Activated CD4-positive, alpha-beta T cell treated with anti-CD3 and anti-CD28 coated beads, Interleukin-2, amount 10 ng/mL, durations not matched to agents 24 days and 14 days (primary cell): ENCODE results near the gene FBXL17. TPM values are rescaled to one million over a fixed set of nuclear protein-coding genes. Genes with fewer than 3 reads are reported as not detected.

ENCODE experiments used
- DNase-seq: peaks from one replicate; pipeline ENCODE4 v3.0.0; 2022
- H3K27ac Mint-ChIP-seq: one replicate; pipeline ENCODE4 v1.8.0; 2022; ENCODE audit warnings: mild to moderate bottlenecking, mixed read lengths
- H3K27me3 Mint-ChIP-seq: one replicate; pipeline ENCODE4 v1.8.0; 2022; ENCODE audit warnings: mixed read lengths
- H3K36me3 Mint-ChIP-seq: one replicate; pipeline ENCODE4 v1.8.0; 2022; ENCODE audit warnings: low read depth, mild to moderate bottlenecking, mixed read lengths
- H3K4me1 Mint-ChIP-seq: one replicate; pipeline ENCODE4 v1.8.0; 2021; ENCODE audit warnings: mixed read lengths
- H3K4me3 Mint-ChIP-seq: one replicate; pipeline ENCODE4 v1.8.0; 2022; ENCODE audit warnings: mild to moderate bottlenecking, moderate library complexity, mixed read lengths
- H3K9me3 Mint-ChIP-seq: one replicate; pipeline ENCODE4 v1.8.0; 2021; ENCODE audit warnings: mixed read lengths
- intact Hi-C: fragments of 100-400 bp; cut with micrococcal nuclease; formaldehyde crosslinking; loops from one replicate; pipeline ENCODE4 v1.15.1; 2023
- total RNA-seq: library from RNA; stranded (reverse); gene quantifications from 2 replicates; pipeline ENCODE4 v1.2.3, GENCODE V29; 2022

The FBXL17 gene
- total RNA-seq, 1 donor from 2014 or later: 7.5 TPM

GRCh38 chr5:108124596-108124995, 257.3 kb downstream of the FBXL17 start:
- H3K36me3 Mint-ChIP-seq: no peaks in the 10 kb centered on the region

DNA sequence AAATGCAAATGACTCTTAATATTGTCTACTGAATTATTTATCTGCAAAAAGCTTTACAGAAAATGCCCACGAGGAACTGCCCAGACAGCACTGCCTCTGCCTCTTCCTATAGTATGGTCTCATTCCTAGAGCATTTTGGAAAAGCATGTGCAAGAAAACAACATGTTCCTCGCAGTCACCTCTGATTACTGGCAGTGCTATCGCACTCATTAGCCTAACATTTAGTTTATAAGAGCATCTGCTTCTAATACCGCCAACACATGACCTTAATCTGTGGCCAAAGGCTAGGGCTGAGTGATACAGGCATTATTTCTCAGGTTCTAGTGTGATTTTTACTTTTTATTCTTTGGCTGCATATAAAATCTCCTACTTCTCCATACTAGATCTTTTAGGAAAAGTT, 259.2 kb downstream of the FBXL17 start:
- no peaks in the 10 kb centered on the region for H3K4me1 Mint-ChIP-seq
- intact Hi-C loops: no loop called here
- no peaks in the 10 kb centered on the region for H3K9me3 Mint-ChIP-seq
- H3K36me3 Mint-ChIP-seq: no peaks in the 10 kb centered on the region
- no peak overlapping the region for H3K27ac Mint-ChIP-seq
- H3K4me3 Mint-ChIP-seq: no peak overlapping the region
- no peaks in the 10 kb centered on the region for H3K27me3 Mint-ChIP-seq
- DNase-seq: no peak

More at GRCh38 chr5:108124596-108124995, 257.3 kb downstream of the FBXL17 start:
- Mint-ChIP-seq H3K4me1 (no peaks in the 10 kb centered on the region), H3K4me3 (no peak overlapping the region), H3K27ac (no peak overlapping the region), H3K9me3 (no peaks in the 10 kb centered on the region), H3K27me3 (no peaks in the 10 kb centered on the region)
- intact Hi-C loops: no loop called here
- no peak for DNase-seq

DNA sequence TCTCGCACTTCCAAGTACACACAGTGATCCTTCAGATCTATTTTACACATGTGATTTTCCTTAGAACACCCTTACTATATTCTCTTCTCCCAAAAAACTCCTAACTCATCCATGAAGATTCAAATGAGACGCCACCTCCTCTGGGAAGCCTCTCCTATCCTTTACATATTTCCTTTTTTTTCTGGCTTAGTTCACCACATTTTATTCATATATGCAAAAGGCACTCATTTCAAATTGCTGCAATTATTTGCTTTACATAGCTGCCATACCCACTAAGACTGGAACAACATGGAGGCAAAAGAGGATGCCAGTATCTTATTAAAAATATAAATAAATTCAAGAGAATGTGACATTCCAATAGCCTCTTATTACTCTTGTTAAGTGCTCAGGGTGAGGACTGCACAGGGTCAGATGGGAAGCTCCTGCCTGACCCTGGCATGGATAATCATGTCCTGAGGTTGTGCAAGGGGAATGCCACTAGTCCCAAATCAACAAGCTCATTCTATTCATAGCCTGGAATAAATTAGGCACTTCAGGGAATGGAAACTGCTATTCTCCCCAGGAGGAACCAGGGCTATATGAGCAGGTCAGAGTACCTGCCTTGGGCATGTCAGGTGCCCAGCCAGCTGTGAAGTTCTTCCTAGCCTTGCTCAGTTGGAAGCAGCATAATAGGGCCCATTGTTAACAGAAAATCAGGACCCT, 262.9 kb downstream of the FBXL17 start:
- Mint-ChIP-seq H3K9me3 (no peaks in the 10 kb centered on the region), H3K4me1 (no peaks in the 10 kb centered on the region), H3K4me3 (no peak overlapping the region), H3K27me3 (no peaks in the 10 kb centered on the region), H3K27ac (no peak overlapping the region), H3K36me3 (no peaks in the 10 kb centered on the region)
- DNase-seq: no peak
- intact Hi-C loops: no loop called here

DNA sequence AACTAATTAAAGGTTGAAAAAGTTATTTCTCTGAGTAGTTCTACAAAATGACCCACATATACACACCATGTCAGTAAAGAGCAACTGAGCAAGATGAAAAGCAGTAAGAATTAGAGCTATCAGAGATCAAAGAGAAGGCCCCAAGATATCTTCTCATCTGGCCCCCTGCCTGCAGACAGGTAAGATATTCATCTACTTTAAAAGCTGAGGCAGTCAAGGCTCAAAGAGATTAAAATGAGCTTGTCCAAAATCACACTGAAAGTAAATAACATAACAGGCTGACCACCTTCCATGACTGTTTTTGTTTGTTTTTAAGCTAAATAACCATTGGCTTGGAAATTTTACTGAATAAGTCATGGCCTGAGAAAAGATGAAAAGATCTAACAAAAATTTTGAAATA, 266.2 kb downstream of the FBXL17 start:
- H3K27ac Mint-ChIP-seq: no peak overlapping the region
- no peak for DNase-seq
- no peaks in the 10 kb centered on the region for H3K36me3 Mint-ChIP-seq
- intact Hi-C loops: no loop called here
- no peaks in the 10 kb centered on the region for H3K4me1 Mint-ChIP-seq
- no peak overlapping the region for H3K4me3 Mint-ChIP-seq
- H3K9me3 Mint-ChIP-seq: no peaks in the 10 kb centered on the region
- H3K27me3 Mint-ChIP-seq: no peaks in the 10 kb centered on the region

- DNase-seq: no peak
- Mint-ChIP-seq H3K4me1 (no peaks in the 10 kb centered on the region), H3K4me3 (no peak overlapping the region), H3K9me3 (no peaks in the 10 kb centered on the region), H3K27ac (no peak overlapping the region), H3K27me3 (no peaks in the 10 kb centered on the region), H3K36me3 (no peaks in the 10 kb centered on the region)
- intact Hi-C loops: no loop called here
Measured at GRCh38 chr5:108113950-108114349, 267.9 kb downstream of the FBXL17 start.

DNA sequence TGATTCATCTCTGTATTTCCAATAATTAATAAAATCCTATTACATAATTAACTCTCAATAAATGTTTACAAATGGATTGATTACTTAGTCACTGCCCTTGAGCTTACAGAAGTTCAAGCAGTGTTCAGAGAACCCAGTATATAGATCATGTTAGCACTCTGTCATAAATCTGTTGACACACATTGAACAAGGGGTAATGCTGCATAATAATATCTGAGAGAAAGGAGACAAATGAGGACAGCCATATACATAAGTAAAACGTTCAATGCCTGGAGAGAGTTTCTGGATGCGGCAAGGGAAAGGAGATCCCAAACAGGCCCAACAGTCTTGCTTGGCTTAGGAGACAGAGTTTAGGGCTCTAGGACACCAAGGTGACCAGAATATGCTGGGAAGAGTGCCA, 270.2 kb downstream of the FBXL17 start:
- intact Hi-C loops: no loop called here
- no peak for DNase-seq
- Mint-ChIP-seq H3K36me3 (no peaks in the 10 kb centered on the region), H3K9me3 (no peaks in the 10 kb centered on the region), H3K4me3 (no peak overlapping the region), H3K27ac (no peak overlapping the region), H3K4me1 (no peaks in the 10 kb centered on the region), H3K27me3 (no peaks in the 10 kb centered on the region)

GRCh38 chr5:108109059-108109458, 272.8 kb downstream of the FBXL17 start:
- no peak for DNase-seq
- H3K4me3 Mint-ChIP-seq: no peak overlapping the region
- no peaks in the 10 kb centered on the region for H3K9me3 Mint-ChIP-seq
- intact Hi-C loops: no loop called here
- no peaks in the 10 kb centered on the region for H3K27me3 Mint-ChIP-seq
- H3K36me3 Mint-ChIP-seq: no peaks in the 10 kb centered on the region
- no peak overlapping the region for H3K27ac Mint-ChIP-seq
- H3K4me1 Mint-ChIP-seq: no peaks in the 10 kb centered on the region

- Mint-ChIP-seq H3K4me3 (no peak overlapping the region), H3K36me3 (no peaks in the 10 kb centered on the region), H3K9me3 (no peaks in the 10 kb centered on the region), H3K27me3 (no peaks in the 10 kb centered on the region), H3K4me1 (no peaks in the 10 kb centered on the region), H3K27ac (no peak overlapping the region)
- intact Hi-C loops: no loop called here
- DNase-seq: no peak
Measured at GRCh38 chr5:108104448-108104847, 277.4 kb downstream of the FBXL17 start.

DNA sequence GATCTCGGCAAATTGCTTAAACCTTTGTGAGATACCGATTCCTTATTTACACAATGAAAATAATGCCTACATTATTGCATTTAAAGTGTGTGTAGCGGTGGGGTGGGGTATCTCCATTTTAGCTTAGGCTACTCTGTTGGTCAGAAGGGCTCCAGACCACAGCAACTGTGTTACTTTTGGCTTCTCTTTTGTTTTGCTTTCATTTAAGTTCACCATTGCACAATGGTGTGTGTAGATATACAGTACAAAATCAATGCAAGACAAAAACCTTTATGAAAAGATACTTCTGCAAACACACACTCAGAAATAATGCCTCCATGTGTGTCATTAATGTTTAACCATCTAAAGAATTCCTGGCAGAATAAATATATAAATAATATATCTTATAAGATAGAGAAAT, 279.4 kb downstream of the FBXL17 start:
- no peak for DNase-seq
- Mint-ChIP-seq H3K4me3 (no peak overlapping the region), H3K27ac (no peak overlapping the region), H3K36me3 (no peaks in the 10 kb centered on the region), H3K27me3 (no peaks in the 10 kb centered on the region), H3K4me1 (no peaks in the 10 kb centered on the region), H3K9me3 (no peaks in the 10 kb centered on the region)
- intact Hi-C loops: no loop called here

DNA sequence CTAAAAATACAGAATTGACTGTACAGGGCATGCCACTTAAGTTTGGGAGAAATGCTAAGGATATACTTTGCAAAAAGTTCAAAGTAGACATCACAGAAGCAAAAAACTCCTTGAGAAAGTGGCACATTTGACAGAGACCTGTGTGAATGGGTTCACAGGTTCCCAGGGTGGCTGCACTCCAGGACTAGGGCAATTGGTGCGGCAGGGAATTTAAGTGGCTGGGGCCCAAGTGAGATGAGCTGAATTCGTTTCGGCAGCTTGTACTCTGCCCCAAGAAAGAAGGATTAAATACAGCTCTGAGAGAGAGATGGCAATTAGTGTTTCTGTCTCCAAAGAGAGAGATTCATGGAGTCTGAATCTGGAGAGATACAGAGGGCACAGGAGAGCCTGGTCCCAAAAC, 280.1 kb downstream of the FBXL17 start:
- Mint-ChIP-seq H3K4me1 (no peaks in the 10 kb centered on the region), H3K27ac (no peak overlapping the region), H3K36me3 (no peaks in the 10 kb centered on the region), H3K27me3 (no peaks in the 10 kb centered on the region), H3K9me3 (no peaks in the 10 kb centered on the region), H3K4me3 (no peak overlapping the region)
- DNase-seq: no peak
- intact Hi-C loops: no loop called here

- Mint-ChIP-seq H3K27ac (no peak overlapping the region), H3K36me3 (no peaks in the 10 kb centered on the region), H3K9me3 (no peaks in the 10 kb centered on the region), H3K27me3 (no peaks in the 10 kb centered on the region), H3K4me1 (no peaks in the 10 kb centered on the region), H3K4me3 (no peak overlapping the region)
- intact Hi-C loops: no loop called here
- DNase-seq: no peak
Measured at GRCh38 chr5:108101130-108101529, 280.8 kb downstream of the FBXL17 start.

- intact Hi-C loops: no loop called here
- no peak overlapping the region for H3K4me3 Mint-ChIP-seq
- H3K36me3 Mint-ChIP-seq: no peaks in the 10 kb centered on the region
- no peak overlapping the region for H3K27ac Mint-ChIP-seq
- no peak for DNase-seq
- H3K4me1 Mint-ChIP-seq: peaks cover 2% of the 10 kb centered on the region
- no peaks in the 10 kb centered on the region for H3K9me3 Mint-ChIP-seq
- H3K27me3 Mint-ChIP-seq: no peaks in the 10 kb centered on the region
Measured at GRCh38 chr5:108094800-108095199, 287.1 kb downstream of the FBXL17 start.

- DNase-seq: no peak
- intact Hi-C loops: no loop called here
- peaks cover 2% of the 10 kb centered on the region for H3K4me1 Mint-ChIP-seq
- H3K4me3 Mint-ChIP-seq: no peak overlapping the region
- H3K36me3 Mint-ChIP-seq: no peaks in the 10 kb centered on the region
- no peak overlapping the region for H3K27ac Mint-ChIP-seq
- no peaks in the 10 kb centered on the region for H3K27me3 Mint-ChIP-seq
- H3K9me3 Mint-ChIP-seq: no peaks in the 10 kb centered on the region
Measured at GRCh38 chr5:108093186-108093585, 288.7 kb downstream of the FBXL17 start.

DNA sequence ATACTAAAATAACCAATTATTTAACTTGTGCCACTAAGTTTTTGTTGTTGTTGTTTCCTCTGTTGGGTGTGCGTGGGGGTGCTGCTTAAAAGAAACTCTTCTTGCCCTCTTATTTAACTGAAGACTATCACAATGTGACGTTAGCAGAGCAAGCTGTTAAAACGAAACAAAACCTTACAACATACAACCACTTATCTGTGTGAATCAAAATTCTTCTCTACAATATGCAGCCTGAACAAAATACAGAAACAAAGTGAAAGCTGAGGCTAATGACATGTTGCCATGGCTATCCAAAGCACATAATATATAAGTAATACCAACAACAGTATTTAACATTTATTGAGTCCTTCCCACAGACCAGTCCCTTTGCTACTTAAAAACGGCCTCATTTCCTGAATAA, 291.0 kb downstream of the FBXL17 start:
- no peaks in the 10 kb centered on the region for H3K27me3 Mint-ChIP-seq
- H3K9me3 Mint-ChIP-seq: no peaks in the 10 kb centered on the region
- peaks cover 2% of the 10 kb centered on the region for H3K4me1 Mint-ChIP-seq
- intact Hi-C loops: no loop called here
- no peak overlapping the region for H3K27ac Mint-ChIP-seq
- no peak for DNase-seq
- no peak overlapping the region for H3K4me3 Mint-ChIP-seq
- H3K36me3 Mint-ChIP-seq: no peaks in the 10 kb centered on the region

DNA sequence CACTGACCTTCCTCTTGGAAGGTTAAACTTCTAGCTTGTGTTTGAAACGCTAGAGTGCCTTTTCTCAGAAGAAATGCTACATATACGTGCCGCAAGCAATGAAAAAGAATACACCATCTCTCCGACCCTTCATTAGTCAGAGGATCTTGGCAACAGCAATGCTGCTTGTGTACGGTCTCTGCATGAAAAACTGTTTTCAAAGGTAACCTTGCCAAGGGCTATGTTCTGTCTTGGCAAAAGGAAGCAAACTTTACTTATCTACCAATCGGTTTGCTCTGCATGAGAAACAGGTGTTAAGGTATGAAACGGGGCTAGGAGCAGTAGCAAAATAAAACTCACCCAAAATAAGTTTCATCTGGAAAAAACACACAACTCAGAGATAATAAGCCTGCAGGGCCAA, 297.8 kb downstream of the FBXL17 start:
- no peaks in the 10 kb centered on the region for H3K4me1 Mint-ChIP-seq
- intact Hi-C loops: no loop called here

More for the DNA sequence above, 297.8 kb downstream of the FBXL17 start:
- H3K36me3 Mint-ChIP-seq: no peaks in the 10 kb centered on the region
- no peaks in the 10 kb centered on the region for H3K9me3 Mint-ChIP-seq
- H3K27ac Mint-ChIP-seq: no peak overlapping the region
- no peaks in the 10 kb centered on the region for H3K27me3 Mint-ChIP-seq
- H3K4me3 Mint-ChIP-seq: no peak overlapping the region
- DNase-seq: no peak
